HG03066 (cell line): Measurements from ENCODE around the gene PSEN1.

Experiments
- ATAC-seq: cut with Tn5 transposase; IDR thresholded peaks from one replicate; pipeline ENCODE4 v1.9.1; 2021; ENCODE audit warnings: low read depth; ENCODE audit not compliant: unreplicated experiment

PSEN1 gene

DNA sequence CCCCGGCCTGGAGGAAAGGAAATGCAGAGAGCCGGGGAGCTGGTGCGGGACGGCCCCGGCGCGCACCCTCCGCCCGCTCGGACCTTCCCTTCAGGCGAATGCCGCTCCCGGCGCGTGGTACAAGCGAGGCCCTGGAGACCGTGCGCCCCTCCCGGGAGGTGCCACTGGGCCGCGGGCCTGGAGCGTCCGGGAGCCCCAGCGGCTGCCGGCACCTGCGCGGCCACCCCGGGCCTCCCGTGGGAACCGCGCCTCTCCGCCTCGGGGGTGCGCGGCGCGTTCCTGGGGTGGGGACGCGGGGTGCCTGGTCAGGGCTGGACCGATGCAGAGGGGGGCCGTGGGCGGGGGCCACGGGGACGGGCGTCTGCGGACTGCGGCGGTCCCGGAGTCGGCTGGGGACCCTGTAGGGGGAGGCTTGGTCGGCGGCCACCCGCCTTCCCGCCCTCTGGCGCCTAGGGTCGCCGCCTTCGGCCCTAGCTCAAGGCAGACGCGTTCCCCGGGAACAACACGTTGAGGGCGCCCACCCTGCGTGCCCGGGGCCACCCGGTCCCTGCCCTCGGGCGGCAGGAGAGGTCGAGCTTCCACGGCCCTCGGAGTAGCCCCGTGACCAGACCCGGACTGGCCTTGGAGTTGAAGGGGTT is 101.6 kb downstream of the PSEN1 start:
- ATAC-seq, result no peak

DNA sequence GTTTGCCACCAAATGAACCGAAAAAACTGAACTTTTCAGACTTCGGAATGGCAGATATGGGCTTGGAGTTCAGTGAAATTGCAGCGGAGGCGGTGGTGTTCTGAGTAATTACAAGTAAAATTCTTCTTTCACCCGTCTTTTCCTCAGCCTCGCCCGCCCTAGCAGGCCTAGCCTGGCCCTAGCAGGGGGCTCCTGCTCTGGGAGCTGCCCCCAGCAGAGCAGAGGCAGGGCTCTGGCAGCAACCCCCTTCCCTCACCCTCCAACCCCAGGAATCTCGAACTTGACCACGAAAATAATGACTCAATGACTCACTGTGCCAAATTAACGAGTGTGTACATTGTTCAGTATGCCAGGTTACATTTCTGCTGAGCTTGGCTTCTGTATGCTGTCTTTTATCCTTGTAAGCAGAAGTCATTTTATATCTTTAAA is 102.1 kb downstream of the PSEN1 start:
- no peak for ATAC-seq

- ATAC-seq, result no peak
These were observed 102.6 kb downstream of the PSEN1 start for GRCh38 chr14:73238941-73239340.

DNA sequence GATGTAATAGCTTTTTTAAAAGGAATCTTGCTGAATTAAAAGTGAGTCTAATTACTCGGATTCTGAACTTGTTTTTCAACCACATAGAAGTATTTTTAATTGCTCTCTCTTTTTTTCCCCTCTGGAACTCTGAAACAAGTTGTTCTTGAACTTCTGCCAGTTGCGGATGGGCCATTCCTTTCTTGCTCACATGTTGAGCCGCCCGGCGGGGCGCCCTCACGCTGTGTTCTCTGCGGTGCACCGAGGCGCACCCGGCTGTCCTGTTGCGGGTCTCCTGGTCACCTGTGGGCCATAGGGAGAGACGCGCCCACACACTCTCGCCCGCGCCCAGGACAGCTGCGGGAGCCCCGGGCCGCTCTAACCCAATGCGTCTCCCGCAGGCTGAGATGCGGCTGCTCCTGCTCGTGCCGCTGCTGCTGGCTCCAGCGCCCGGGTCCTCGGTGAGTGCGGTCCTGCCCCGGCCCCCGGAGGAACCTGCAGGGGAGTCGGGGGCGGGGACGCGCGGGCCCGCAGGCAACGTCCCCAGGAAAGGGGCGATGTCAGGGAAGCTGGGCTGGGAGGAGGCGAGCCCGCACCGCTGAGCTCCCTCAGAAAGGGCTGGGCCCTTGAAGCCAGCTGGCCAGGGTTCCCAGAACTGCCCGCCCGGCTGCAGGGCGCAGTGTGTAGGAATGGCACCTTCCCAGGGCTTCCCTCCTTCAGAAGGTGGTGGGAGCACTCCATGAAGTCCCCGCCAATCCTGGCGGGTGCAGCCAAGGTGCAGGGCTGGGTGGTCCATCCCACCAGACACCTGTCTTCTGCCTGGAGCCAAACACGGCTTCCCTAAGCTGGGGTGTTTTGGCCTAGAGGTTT is 103.3 kb downstream of the PSEN1 start:
- ATAC-seq, result no peak

- ATAC-seq, result no peak
These were observed 104.6 kb downstream of the PSEN1 start for GRCh38 chr14:73240816-73241480.

GRCh38 chr14:73241481-73242165 is 105.3 kb downstream of the PSEN1 start:
- no peak for ATAC-seq

DNA sequence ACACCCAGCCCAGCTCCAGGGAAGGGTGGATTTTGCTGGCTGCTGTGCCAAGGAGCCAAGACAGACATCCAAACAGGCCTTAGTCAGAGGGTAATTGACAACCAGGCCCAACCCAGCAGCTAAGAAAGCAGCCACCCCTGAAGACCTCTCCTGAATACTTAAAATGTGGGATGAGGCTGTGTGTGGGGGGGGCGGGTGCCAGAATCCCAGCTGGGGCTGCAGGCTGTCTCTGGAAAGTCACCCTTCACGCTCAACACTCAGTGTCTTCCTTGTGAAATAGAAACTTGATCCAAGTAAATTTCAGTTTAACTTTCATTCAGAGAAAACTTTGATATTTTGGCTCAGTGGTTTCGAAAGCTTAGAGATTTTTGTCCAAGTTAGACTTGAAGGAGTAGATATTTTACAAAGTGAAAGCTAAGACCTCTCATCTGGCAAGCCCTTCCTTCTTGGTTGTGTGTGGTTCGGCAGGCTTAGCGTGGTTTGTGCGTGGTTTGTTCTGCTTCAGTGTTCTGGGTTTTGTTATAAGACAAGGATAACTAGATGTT is 106.1 kb downstream of the PSEN1 start:
- ATAC-seq, result no peak

DNA sequence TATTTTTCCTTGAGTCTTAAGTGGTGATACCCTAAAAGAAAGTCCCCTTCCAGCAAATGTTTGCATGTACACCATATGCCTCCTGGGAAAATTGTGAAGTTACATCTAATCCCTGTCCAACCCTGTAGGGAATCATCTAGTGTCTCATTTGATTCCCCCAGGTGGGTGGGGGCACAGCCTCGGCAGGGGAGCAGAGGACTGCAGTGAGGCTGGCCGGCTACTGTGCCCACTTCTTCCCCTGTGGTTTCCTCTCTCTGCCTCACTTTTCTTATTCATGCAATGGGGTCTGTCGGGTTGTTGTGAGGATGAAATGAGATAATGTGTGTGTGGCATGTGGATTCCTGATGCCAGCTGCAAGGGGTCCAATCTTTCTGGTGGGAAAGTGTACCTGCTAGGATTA is 107.0 kb downstream of the PSEN1 start:
- ATAC-seq, result no peak

GRCh38 chr14:73243748-73244147 is 107.4 kb downstream of the PSEN1 start:
- no peak for ATAC-seq

- ATAC-seq, result no peak
These were observed 108.4 kb downstream of the PSEN1 start for GRCh38 chr14:73244541-73245290.

- peak; percentile 49 for ATAC-seq
These were observed 109.4 kb downstream of the PSEN1 start for GRCh38 chr14:73245480-73246325.

DNA sequence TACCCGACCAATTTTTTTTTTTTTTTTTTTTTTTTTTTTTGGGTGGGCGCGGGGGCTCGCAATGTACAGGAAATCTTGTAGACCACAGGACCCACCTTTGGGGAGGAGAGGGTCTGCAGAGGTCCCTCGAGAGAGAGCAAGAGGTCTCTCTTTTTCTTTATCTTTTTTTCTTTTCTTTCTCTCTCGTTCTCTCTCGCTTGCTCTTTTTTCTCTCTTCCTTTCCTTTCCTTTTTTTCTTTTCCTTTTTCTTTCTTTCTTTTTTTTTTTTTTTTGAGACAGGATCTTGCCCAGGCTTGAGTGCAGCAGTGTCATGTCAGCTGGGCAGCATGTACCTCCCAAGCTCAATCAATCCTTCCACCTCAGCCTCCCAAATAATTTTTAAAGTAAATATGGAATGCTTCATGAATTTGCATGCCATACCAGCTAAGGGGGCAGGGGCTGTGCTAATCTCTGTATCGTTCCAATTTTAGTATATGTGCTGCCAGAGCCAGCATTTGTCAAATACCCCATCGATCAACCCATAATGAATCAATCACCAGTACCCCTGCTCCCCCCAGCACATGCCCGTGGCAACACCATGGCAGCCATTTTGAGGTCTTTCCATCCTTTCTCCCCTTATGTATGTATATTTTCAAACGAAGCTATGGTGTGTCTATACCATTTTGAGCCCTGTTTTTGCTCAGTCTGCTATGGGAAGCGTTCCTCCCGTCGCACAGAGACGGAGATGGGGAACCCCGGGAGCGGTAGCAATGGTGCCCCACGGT is 110.3 kb downstream of the PSEN1 start:
- ATAC-seq, result no peak

DNA sequence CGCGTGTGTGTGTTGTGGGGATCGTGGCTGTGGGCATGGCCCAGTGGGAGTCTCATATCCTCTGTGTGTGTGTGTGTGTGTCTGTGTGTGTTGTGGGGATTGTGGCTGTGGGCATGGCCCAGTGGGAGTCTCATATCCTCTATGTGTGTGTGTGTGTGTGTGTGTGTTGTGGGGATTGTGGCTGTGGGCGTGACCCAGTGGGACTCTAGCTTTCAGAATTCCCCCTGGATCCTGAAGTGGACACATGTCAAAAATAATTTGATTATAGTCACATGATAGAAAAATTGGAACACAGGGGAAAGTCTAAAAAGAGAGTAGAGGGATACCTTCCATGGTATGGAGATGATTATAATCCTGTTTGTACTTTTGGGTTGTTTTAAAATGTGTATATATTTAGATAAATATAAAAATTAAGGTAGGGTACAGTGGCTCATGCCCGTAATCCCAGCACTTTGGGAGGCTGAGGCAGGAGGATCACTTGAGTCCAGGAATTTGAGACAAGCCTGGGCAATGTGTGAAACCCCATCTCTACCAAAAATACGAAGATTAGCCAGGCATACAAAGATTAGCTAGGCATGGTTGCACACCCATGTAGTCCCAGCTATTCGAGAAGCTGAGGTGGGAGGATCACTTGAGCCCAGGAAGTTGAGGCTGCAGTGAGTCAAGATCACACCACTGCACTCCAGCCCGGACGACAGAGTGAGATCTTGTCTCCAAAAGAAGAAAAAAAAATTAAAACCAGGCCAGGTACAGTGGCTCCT is 112.0 kb downstream of the PSEN1 start:
- ATAC-seq, result peak; percentile 50

GRCh38 chr14:73249108-73249507 is 112.8 kb downstream of the PSEN1 start:
- no peak for ATAC-seq

DNA sequence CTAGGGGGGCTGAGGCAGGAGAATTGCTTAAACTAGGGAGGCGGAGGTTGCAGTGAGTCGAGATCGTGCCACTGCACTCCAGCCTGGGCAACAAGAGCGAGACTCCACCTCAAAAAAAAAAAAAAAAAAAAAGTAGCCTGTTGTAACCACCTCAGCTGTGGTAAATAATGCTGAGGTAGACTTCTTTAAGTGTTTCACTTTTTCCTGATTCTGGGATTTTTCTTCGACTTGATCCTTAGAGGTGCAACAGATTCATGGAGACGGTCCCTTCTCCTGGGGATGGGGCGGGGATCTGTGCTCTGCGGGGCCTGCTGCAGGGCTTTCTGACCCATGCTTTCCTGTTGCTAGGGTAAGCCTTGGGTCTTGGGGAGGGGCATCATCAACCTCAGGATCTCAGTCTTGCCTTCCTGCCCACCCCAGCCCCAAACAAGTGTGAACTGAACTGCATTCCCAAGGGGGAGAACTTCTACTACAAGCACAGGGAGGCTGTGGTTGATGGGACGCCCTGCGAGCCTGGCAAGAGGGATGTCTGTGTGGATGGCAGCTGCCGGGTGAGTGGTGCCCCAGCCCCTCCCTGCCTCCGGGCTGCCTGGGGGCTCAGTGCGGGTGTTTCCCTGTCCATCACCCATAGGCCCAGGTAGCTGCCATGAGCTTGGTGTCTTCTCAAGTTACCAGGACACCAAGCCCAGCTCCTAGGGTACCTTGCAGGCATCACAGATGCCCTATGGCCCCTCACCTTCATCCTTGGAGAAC is 113.4 kb downstream of the PSEN1 start:
- no peak for ATAC-seq

DNA sequence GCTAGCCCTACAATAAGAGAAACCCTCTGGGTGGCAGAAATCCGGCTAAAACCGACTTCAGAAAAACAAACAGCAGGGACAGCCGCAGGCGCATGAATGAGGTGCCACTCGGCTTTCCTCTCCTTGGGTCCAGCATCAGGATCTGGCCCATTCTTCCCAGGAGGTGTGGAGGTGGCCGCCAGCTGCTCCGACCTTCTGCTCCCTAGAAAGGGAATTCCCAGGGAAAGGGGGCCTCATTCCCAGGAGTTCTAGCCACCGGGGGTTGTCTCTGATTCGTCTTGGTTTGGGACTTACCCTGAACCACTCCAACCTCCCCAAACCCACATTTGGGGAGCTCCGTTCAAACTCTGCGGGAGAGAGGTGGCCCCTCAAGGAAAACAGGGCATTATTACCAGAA is 114.0 kb downstream of the PSEN1 start:
- ATAC-seq, result no peak
